Glutamatergic neuron (in vitro differentiated cells): ENCODE data around the gene ATP1B1. TPM values are rescaled to one million over a fixed set of nuclear protein-coding genes. Genes with fewer than 3 reads are reported as not detected.

ENCODE experiments used
- DNase-seq: peaks from one replicate; pipeline ENCODE4 v3.0.0; 2022
- H3K27ac Mint-ChIP-seq: one replicate; pipeline ENCODE4 v1.8.0; 2020; ENCODE audit warnings: mild to moderate bottlenecking, mixed read lengths, inconsistent platforms; ENCODE audit not compliant: unreplicated experiment
- H3K27me3 Mint-ChIP-seq: one replicate; pipeline ENCODE4 v1.8.0; 2020; ENCODE audit warnings: mild to moderate bottlenecking, moderate library complexity, mixed read lengths, inconsistent platforms; ENCODE audit not compliant: unreplicated experiment
- H3K36me3 Mint-ChIP-seq: one replicate; pipeline ENCODE4 v1.8.0; 2020; ENCODE audit warnings: mild to moderate bottlenecking, mixed read lengths, inconsistent platforms; ENCODE audit not compliant: unreplicated experiment
- H3K4me1 Mint-ChIP-seq: one replicate; pipeline ENCODE4 v1.8.0; 2020; ENCODE audit warnings: mild to moderate bottlenecking, low read depth, mixed read lengths, inconsistent platforms; ENCODE audit not compliant: unreplicated experiment
- H3K4me3 Mint-ChIP-seq: one replicate; pipeline ENCODE4 v1.8.0; 2020; ENCODE audit warnings: mild to moderate bottlenecking, mixed read lengths, inconsistent platforms; ENCODE audit not compliant: unreplicated experiment
- H3K9me3 Mint-ChIP-seq: one replicate; pipeline ENCODE4 v1.8.0; 2020; ENCODE audit warnings: mild to moderate bottlenecking, moderate library complexity, mixed read lengths, inconsistent platforms; ENCODE audit not compliant: unreplicated experiment
- CTCF ChIP-seq: fragments of 200-600 bp; sonication (generic); IDR thresholded peaks from one replicate; pipeline ENCODE4 v1.5.0; 2021; ENCODE audit not compliant: partially characterized antibody, unreplicated experiment
- total RNA-seq: library from RNA; stranded (reverse); fragmentation: NEBNext Ultra II Directional; extraction: Animal tissue kit (Norgen Biotek cat#: 25700); gene quantifications from one replicate; pipeline ENCODE4 v1.2.1, GENCODE V29; 2021; ENCODE audit not compliant: unreplicated experiment

ATP1B1 gene
- total RNA-seq, 1 donor from 2014 or later, result 108 TPM

DNA sequence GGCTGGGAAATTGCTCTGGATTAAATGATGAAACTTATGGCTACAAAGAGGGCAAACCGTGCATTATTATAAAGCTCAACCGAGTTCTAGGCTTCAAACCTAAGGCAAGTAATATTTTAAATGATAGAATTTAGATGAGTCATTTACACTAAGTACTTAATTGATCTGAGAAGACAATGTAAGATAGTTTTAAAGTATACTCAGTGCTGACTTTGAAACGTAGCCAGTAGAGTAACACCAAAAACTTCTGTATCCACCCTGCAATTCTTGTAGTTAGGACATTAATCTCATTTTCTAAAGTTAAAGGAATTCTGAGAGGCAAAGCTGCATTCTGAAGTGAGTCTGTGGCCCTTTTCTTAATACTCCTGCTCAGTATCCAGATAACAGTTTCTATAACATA is 20.8 kb downstream of the ATP1B1 start:
- no peaks in the 10 kb centered on the region for H3K9me3 Mint-ChIP-seq
- no peak for TF ChIP-seq CTCF
- peaks cover 5% of the 10 kb centered on the region for H3K36me3 Mint-ChIP-seq

DNA sequence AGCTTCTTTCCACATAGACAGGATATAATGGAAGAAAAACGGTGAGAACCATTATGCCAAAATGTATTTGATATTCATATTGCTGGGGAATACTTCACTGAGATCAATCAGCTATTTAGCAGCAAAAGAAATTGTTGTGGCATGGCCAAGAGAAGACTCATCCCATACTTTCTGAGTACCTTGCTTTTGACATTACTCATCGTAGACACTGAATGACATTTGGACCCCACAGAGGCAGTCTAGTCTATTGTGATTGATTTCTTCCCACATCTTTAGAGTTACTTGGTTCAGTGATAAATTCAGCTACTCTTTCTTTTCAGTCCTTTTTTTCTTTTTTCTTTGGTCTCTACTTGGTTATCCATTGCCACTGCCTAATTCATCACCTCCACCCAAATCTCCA is 22.1 kb downstream of the ATP1B1 start:
- Mint-ChIP-seq H3K27ac (no peak overlapping the region), H3K36me3 (peaks cover 5% of the 10 kb centered on the region), H3K27me3 (no peaks in the 10 kb centered on the region), H3K9me3 (no peaks in the 10 kb centered on the region), H3K4me1 (peaks cover 11% of the 10 kb centered on the region), H3K4me3 (no peak overlapping the region)
- no peak for DNase-seq
- TF ChIP-seq CTCF, result no peak

More for the DNA sequence above, 20.8 kb downstream of the ATP1B1 start:
- no peaks in the 10 kb centered on the region for H3K27me3 Mint-ChIP-seq
- no peak for DNase-seq
- H3K27ac Mint-ChIP-seq, result no peak overlapping the region
- H3K4me1 Mint-ChIP-seq, result peaks cover 14% of the 10 kb centered on the region
- no peak overlapping the region for H3K4me3 Mint-ChIP-seq

DNA sequence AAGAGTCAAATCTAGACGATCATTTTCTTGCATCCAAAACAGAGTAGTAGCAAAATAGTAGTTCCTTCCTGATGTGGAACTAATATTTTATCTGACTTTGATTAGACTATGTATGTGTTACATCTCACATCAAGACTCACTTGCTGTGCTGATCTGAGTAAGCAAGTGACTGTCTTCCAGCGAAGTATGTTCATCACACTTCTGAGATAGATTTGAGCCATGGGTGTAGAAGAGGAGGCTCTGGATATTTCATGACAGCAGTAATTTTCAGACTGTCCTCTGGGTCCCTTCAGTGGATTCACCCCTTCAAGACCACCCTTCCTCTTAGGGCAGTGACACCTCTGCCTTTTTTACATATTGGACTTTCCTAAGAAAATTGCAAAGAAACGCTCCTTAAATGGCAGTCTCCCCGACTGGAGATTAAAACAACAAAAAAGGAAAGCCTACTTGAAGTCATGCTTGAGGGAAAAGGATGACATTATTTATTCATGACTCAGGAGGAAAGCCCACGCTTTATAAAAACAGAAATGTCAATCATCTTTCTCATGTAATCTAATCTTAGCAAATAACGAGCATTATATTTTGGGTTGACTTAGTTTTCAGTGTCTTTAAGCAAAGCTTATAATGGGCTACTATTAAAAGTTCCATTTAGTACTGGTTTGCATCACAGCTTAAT is 22.8 kb downstream of the ATP1B1 start:
- Mint-ChIP-seq H3K27ac (no peak overlapping the region), H3K9me3 (no peaks in the 10 kb centered on the region), H3K4me1 (peaks cover 17% of the 10 kb centered on the region), H3K36me3 (peaks cover 5% of the 10 kb centered on the region), H3K27me3 (no peaks in the 10 kb centered on the region), H3K4me3 (no peak overlapping the region)
- TF ChIP-seq CTCF, result no peak
- DNase-seq, result no peak

- H3K27ac Mint-ChIP-seq, result no peak overlapping the region
- no peak for TF ChIP-seq CTCF
- DNase-seq, result no peak
- H3K36me3 Mint-ChIP-seq, result no peaks in the 10 kb centered on the region
- H3K4me3 Mint-ChIP-seq, result no peak overlapping the region
- peaks cover 17% of the 10 kb centered on the region for H3K4me1 Mint-ChIP-seq
- H3K9me3 Mint-ChIP-seq, result no peaks in the 10 kb centered on the region
- H3K27me3 Mint-ChIP-seq, result no peaks in the 10 kb centered on the region
Observed at GRCh38 chr1:169130683-169131082, 24.2 kb downstream of the ATP1B1 start.

GRCh38 chr1:169132512-169133227 is 26.2 kb downstream of the ATP1B1 start:
- Mint-ChIP-seq H3K4me3 (no peak overlapping the region), H3K36me3 (no peaks in the 10 kb centered on the region), H3K27ac (no peak overlapping the region), H3K4me1 (peaks cover 17% of the 10 kb centered on the region), H3K27me3 (no peaks in the 10 kb centered on the region), H3K9me3 (no peaks in the 10 kb centered on the region)
- TF ChIP-seq CTCF, result no peak
- DNase-seq, result no peak
